SJSA1 (cell line): ENCODE measurements around the gene IDH3B. TPM values are rescaled to one million over a fixed set of nuclear protein-coding genes. Genes with fewer than 3 reads are reported as not detected.
A peak's percentile ranks its signal among the peaks of the same experiment; 100 is the strongest.

Experiments used
- DNase-seq, 2 experiments: peaks; one replicate each; pipeline ENCODE4 v3.0.0-alpha.2; 2015 to 2020; ENCODE audit warnings: low spot score in 2 of 2, low read depth in 1 of 2
- H3K27ac ChIP-seq: fragments of 250-450 bp; sonication (Bioruptor Pico); 2 replicates; pipeline ENCODE4 v1.5.1; 2020; ENCODE audit warnings: mild to moderate bottlenecking, moderate library complexity
- H3K27me3 ChIP-seq: fragments of 250-450 bp; sonication (Bioruptor Pico); replicated peaks from 2 replicates; pipeline ENCODE4 v1.5.1; 2020; ENCODE audit warnings: mild to moderate bottlenecking, moderate library complexity
- H3K36me3 ChIP-seq: fragments of 250-450 bp; sonication (Bioruptor Pico); 2 replicates; pipeline ENCODE4 v1.5.1; 2020; ENCODE audit warnings: mild to moderate bottlenecking
- H3K4me1 ChIP-seq: fragments of 250-450 bp; sonication (Bioruptor Pico); replicated peaks from 2 replicates; pipeline ENCODE4 v1.6.1; 2021; ENCODE audit warnings: mild to moderate bottlenecking
- H3K4me3 ChIP-seq: fragments of 250-450 bp; sonication (Bioruptor Pico); 2 replicates; pipeline ENCODE4 v1.5.1; 2020; ENCODE audit warnings: mild to moderate bottlenecking
- H3K9me3 ChIP-seq: fragments of 250-450 bp; sonication (Bioruptor Pico); replicated peaks from 2 replicates; pipeline ENCODE4 v1.5.1; 2020; ENCODE audit warnings: mild to moderate bottlenecking
- total RNA-seq: library from RNA; depleted of rRNA; stranded (reverse); fragments of >200 nt; shearing (Covaris generic); gene quantifications from 2 replicates; pipeline ENCODE4 v1.2.3, GENCODE V29; 2014; rRNA removed

IDH3B gene
- 161 and 211 TPM in 2 replicates for total RNA-seq

- Histone ChIP-seq H3K36me3 (peaks cover 35% of the 10 kb centered on the region), H3K4me1 (peaks cover 9% of the 10 kb centered on the region), H3K9me3 (no peaks in the 10 kb centered on the region), H3K4me3 (peak within 1 kb of the TSS; percentile 62), H3K27ac (peak within 1 kb of the TSS; percentile 67), H3K27me3 (no peaks in the 10 kb centered on the region)
- DNase-seq, result peak; percentile 82 to 90
These were observed at the start of gene IDH3B for GRCh38 chr20:2663887-2664719. TSS of gene IDH3B (minus strand) at chr20:2664216. CDS start at chr20:2664188, 28 bp downstream.

GRCh38 chr20:2713285-2713684, 49.3 kb upstream of the IDH3B start:
- Histone ChIP-seq H3K27me3 (peaks cover 3% of the 10 kb centered on the region; the same call in 1 of the 2 replicates), H3K36me3 (no peaks in the 10 kb centered on the region), H3K9me3 (no peaks in the 10 kb centered on the region), H3K27ac (no peak overlapping the region), H3K4me1 (no peaks in the 10 kb centered on the region), H3K4me3 (no peak overlapping the region)
- no peak for DNase-seq

- H3K9me3 ChIP-seq, result no peaks in the 10 kb centered on the region
- H3K27me3 ChIP-seq, result 0 out of 2 replicates have a peak, but pooled peaks cover 3% of the 10 kb centered on the region
- no peaks in the 10 kb centered on the region for H3K36me3 ChIP-seq
- H3K4me3 ChIP-seq, result no peak overlapping the region
- H3K27ac ChIP-seq, result no peak overlapping the region
- DNase-seq, result no peak
- H3K4me1 ChIP-seq, result no peaks in the 10 kb centered on the region
These were observed 45.4 kb upstream of the IDH3B start for GRCh38 chr20:2709205-2709981.

GRCh38 chr20:2708665-2709064, 44.6 kb upstream of the IDH3B start:
- H3K27me3 ChIP-seq, result 0 out of 2 replicates have a peak, but pooled peaks cover 3% of the 10 kb centered on the region
- no peak overlapping the region for H3K27ac ChIP-seq
- no peak for DNase-seq
- no peak overlapping the region for H3K4me3 ChIP-seq
- H3K9me3 ChIP-seq, result no peaks in the 10 kb centered on the region
- H3K4me1 ChIP-seq, result no peaks in the 10 kb centered on the region
- H3K36me3 ChIP-seq, result no peaks in the 10 kb centered on the region

GRCh38 chr20:2708073-2708415, 44.0 kb upstream of the IDH3B start:
- Histone ChIP-seq H3K36me3 (no peaks in the 10 kb centered on the region), H3K9me3 (no peaks in the 10 kb centered on the region), H3K4me1 (no peaks in the 10 kb centered on the region), H3K27ac (no peak overlapping the region), H3K27me3 (0 out of 2 replicates have a peak, but pooled peaks cover 3% of the 10 kb centered on the region), H3K4me3 (no peak overlapping the region)
- DNase-seq, result peak in 1 of 2 experiments; percentile 31

- 0 out of 2 replicates have a peak, but pooled peaks cover 3% of the 10 kb centered on the region for H3K27me3 ChIP-seq
- H3K36me3 ChIP-seq, result no peaks in the 10 kb centered on the region
- peak in 1 of 2 experiments; percentile 33 for DNase-seq
- no peak overlapping the region for H3K27ac ChIP-seq
- no peaks in the 10 kb centered on the region for H3K9me3 ChIP-seq
- H3K4me3 ChIP-seq, result no peak overlapping the region
- no peaks in the 10 kb centered on the region for H3K4me1 ChIP-seq
These were observed 43.5 kb upstream of the IDH3B start for GRCh38 chr20:2707353-2708072.

- H3K4me3 ChIP-seq, result no peak overlapping the region
- no peaks in the 10 kb centered on the region for H3K36me3 ChIP-seq
- H3K4me1 ChIP-seq, result no peaks in the 10 kb centered on the region
- DNase-seq, result no peak
- 0 out of 2 replicates have a peak, but pooled peaks cover 3% of the 10 kb centered on the region for H3K27me3 ChIP-seq
- H3K27ac ChIP-seq, result no peak overlapping the region
- no peaks in the 10 kb centered on the region for H3K9me3 ChIP-seq
These were observed 42.8 kb upstream of the IDH3B start for GRCh38 chr20:2706688-2707352.

GRCh38 chr20:2705931-2706645, 42.1 kb upstream of the IDH3B start:
- no peaks in the 10 kb centered on the region for H3K9me3 ChIP-seq
- H3K4me1 ChIP-seq, result no peaks in the 10 kb centered on the region
- DNase-seq, result peak in 1 of 2 experiments; percentile 33
- no peaks in the 10 kb centered on the region for H3K27me3 ChIP-seq
- H3K27ac ChIP-seq, result no peak overlapping the region
- H3K4me3 ChIP-seq, result no peak overlapping the region
- no peaks in the 10 kb centered on the region for H3K36me3 ChIP-seq

- Histone ChIP-seq H3K27ac (no peak overlapping the region), H3K36me3 (no peaks in the 10 kb centered on the region), H3K4me1 (no peaks in the 10 kb centered on the region), H3K9me3 (no peaks in the 10 kb centered on the region), H3K27me3 (no peaks in the 10 kb centered on the region), H3K4me3 (no peak overlapping the region)
- DNase-seq, result no peak
These were observed 39.9 kb upstream of the IDH3B start for GRCh38 chr20:2703716-2704475.

- no peak for DNase-seq
- H3K27me3 ChIP-seq, result no peaks in the 10 kb centered on the region
- H3K4me3 ChIP-seq, result no peak overlapping the region
- no peaks in the 10 kb centered on the region for H3K4me1 ChIP-seq
- H3K36me3 ChIP-seq, result no peaks in the 10 kb centered on the region
- no peak overlapping the region for H3K27ac ChIP-seq
- H3K9me3 ChIP-seq, result no peaks in the 10 kb centered on the region
These were observed 37.7 kb upstream of the IDH3B start for GRCh38 chr20:2701671-2702081.

GRCh38 chr20:2700913-2701620, 37.1 kb upstream of the IDH3B start:
- H3K27ac ChIP-seq, result no peak overlapping the region
- no peak overlapping the region for H3K4me3 ChIP-seq
- no peaks in the 10 kb centered on the region for H3K27me3 ChIP-seq
- no peak for DNase-seq
- H3K4me1 ChIP-seq, result no peaks in the 10 kb centered on the region
- no peaks in the 10 kb centered on the region for H3K36me3 ChIP-seq
- H3K9me3 ChIP-seq, result no peaks in the 10 kb centered on the region
